PC-3 (cell line): ENCODE measurements around the gene TRNP1. TPM values are rescaled to one million over a fixed set of nuclear protein-coding genes. Genes with fewer than 3 reads are reported as not detected.

Experiments
- ATAC-seq: fragments of 200-7000 bp; cut with Tn5 transposase; 2 replicates; pipeline ENCODE4 v1.9.1; 2020; ENCODE audit warnings: mild to moderate bottlenecking, moderate library complexity
- BruUV-seq: library from RNA; stranded (reverse); fragments of 400-500 nt; replicated peaks from 2 replicates; lab custom pipeline; 2021; lab: Mats Ljungman, UMichigan
- CTCF ChIA-PET: fragments of 300-600 bp; sonication (Branson Sonifier 250); formaldehyde crosslinking; loops from one replicate; lab custom pipeline; 2022; ENCODE audit warnings: antibody characterized with exemption; lab: Charles Lee
- POLR2A ChIA-PET: fragments of 300-600 bp; sonication (Branson Sonifier 250); formaldehyde crosslinking; loops from one replicate; lab custom pipeline; 2022; ENCODE audit warnings: antibody characterized with exemption; ENCODE audit not compliant: unreplicated experiment; lab: Charles Lee
- DNase-seq: peaks from one replicate; pipeline ENCODE4 v3.0.0-alpha.2; 2015
- H2AFZ ChIP-seq: fragments of 300-600 bp; sonication (generic); 2 replicates; pipeline ENCODE4 v1.6.0; 2016; ENCODE audit warnings: antibody characterized with exemption, low read length
- H3F3A ChIP-seq: fragments of 300-600 bp; sonication (generic); one replicate; pipeline ENCODE4 v1.6.0; 2017; ENCODE audit warnings: antibody characterized with exemption, low read length, control low read depth, mild to moderate bottlenecking; ENCODE audit not compliant: unreplicated experiment
- H3K27ac ChIP-seq: fragments of 300-600 bp; sonication (generic); 2 replicates; pipeline ENCODE4 v1.5.1; 2016; ENCODE audit warnings: mild to moderate bottlenecking, low read length
- H3K27me3 ChIP-seq: fragments of 300-600 bp; sonication (generic); 2 replicates; pipeline ENCODE4 v1.6.1; 2016; ENCODE audit warnings: low read length, mixed read lengths
- H3K36me3 ChIP-seq: fragments of 300-600 bp; sonication (generic); 2 replicates; pipeline ENCODE4 v1.6.1; 2016; ENCODE audit warnings: low read depth, mixed run types, low read length, mixed read lengths
- H3K4me1 ChIP-seq: fragments of 300-600 bp; sonication (generic); 2 replicates; pipeline ENCODE4 v1.5.1; 2016; ENCODE audit warnings: low read length; ENCODE audit not compliant: insufficient read depth
- H3K4me2 ChIP-seq: fragments of 300-600 bp; sonication (generic); 2 replicates; pipeline ENCODE4 v1.6.0; 2016; ENCODE audit warnings: low read length
- H3K4me3 ChIP-seq: fragments of 300-600 bp; sonication (generic); 2 replicates; pipeline ENCODE4 v1.5.1; 2016; ENCODE audit warnings: mild to moderate bottlenecking, low read length, mixed read lengths
- H3K79me2 ChIP-seq: fragments of 300-600 bp; sonication (generic); 2 replicates; pipeline ENCODE4 v1.6.1; 2017; ENCODE audit warnings: low read length, mixed read lengths
- H3K9ac ChIP-seq: fragments of 300-600 bp; sonication (generic); 2 replicates; pipeline ENCODE4 v1.6.0; 2016; ENCODE audit warnings: mild to moderate bottlenecking, low read length
- H3K9me2 ChIP-seq: fragments of 300-600 bp; sonication (generic); replicated peaks from 2 replicates; pipeline ENCODE4 v1.6.1; 2016; ENCODE audit warnings: mixed run types, low read length, mixed read lengths
- H3K9me3 ChIP-seq: fragments of 300-600 bp; sonication (generic); 2 replicates; pipeline ENCODE4 v1.6.1; 2016; ENCODE audit warnings: low read length, mixed read lengths
- H4K20me1 ChIP-seq: fragments of 300-600 bp; sonication (generic); 2 replicates; pipeline ENCODE4 v1.6.1; 2016; ENCODE audit warnings: low read length, mixed read lengths
- EZH2 ChIP-seq: fragments of 300-600 bp; sonication (generic); IDR thresholded peaks from one replicate; pipeline ENCODE4 v1.6.1; 2017; ENCODE audit warnings: antibody characterized with exemption, mild to moderate bottlenecking, low read length; ENCODE audit not compliant: unreplicated experiment
- EZH2phosphoT487 ChIP-seq: fragments of 300-600 bp; sonication (generic); IDR thresholded peaks from 2 replicates; pipeline ENCODE4 v1.6.1; 2018; ENCODE audit warnings: mild to moderate bottlenecking, antibody characterized with exemption, low read length, borderline replicate concordance
- intact Hi-C: fragments of 100-400 bp; cut with micrococcal nuclease; formaldehyde crosslinking; loops from 2 replicates; pipeline ENCODE4 v1.9.0; 2023
- total RNA-seq: library from RNA; depleted of rRNA; stranded (reverse); fragments of >200 nt; gene quantifications from 2 replicates; pipeline ENCODE4 v1.2.3, GENCODE V29; 2014
- TF ChIP-seq, protein P1 (sequence below): fragments of 300-600 bp; sonication (generic); conservative IDR thresholded peaks from 2 replicates; pipeline ENCODE4 v1.5.1; 2017; ENCODE audit warnings: antibody characterized with exemption, low read depth, mild to moderate bottlenecking, low read length

The TRNP1 gene
- total RNA-seq, 1 experiment from 2014 or later: 108 TPM

DNA sequence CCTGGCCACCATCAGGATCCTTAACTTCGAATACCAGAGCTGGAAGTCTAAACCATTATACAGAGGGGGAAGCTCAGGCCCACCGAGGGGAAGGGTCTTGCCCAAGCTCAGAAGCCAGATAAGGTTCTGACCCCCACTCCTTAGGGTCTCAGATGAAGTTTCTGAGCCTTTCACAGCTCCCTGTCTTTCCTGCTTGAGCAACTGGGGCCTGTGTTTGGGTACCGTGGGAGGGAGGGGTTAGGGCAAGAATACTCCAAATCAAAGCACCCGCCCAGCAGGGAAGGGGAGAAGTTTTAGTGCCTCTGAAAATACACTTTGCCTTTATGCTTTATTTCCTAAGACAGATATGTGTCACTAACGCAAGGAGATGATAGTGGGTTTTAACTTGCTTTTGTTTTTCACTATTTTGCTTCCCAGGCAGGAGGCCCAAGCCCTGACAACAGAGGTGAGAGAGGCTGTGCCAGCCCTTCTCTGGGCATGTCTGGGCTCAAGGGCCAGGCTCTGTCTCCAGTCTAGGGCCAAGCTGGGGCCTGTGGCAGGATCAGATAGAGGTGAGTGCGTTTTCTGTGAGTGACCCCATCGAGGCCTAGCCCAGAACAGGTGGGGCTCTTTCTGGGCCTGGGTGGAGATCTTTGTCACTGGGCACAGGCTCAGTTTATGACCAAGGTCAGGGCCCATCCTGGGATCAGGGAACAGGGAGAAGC is 39.7 kb downstream of the TRNP1 start:
- H3K9me3 ChIP-seq: no peaks in the 10 kb centered on the region
- ATAC-seq (no peak), DNase-seq (no peak)
- H3K79me2 ChIP-seq: no peaks in the 10 kb centered on the region
- ChIA-PET POLR2A (no interaction called here), CTCF (no interaction called here)
- BruUV-seq: no TSS peak
- H3K36me3 ChIP-seq: no peaks in the 10 kb centered on the region
- H4K20me1 ChIP-seq: no peaks in the 10 kb centered on the region
- H3K9me2 ChIP-seq: no peaks in the 10 kb centered on the region
- H3F3A ChIP-seq: no peaks in the 10 kb centered on the region
- no peak overlapping the region for H3K4me3 ChIP-seq
- H3K27me3 ChIP-seq: no peaks in the 10 kb centered on the region
- H3K4me2 ChIP-seq: no peak overlapping the region
- no peak overlapping the region for H3K9ac ChIP-seq
- TF ChIP-seq EZH2phosphoT487: no peak
- TF ChIP-seq, protein P1, sequence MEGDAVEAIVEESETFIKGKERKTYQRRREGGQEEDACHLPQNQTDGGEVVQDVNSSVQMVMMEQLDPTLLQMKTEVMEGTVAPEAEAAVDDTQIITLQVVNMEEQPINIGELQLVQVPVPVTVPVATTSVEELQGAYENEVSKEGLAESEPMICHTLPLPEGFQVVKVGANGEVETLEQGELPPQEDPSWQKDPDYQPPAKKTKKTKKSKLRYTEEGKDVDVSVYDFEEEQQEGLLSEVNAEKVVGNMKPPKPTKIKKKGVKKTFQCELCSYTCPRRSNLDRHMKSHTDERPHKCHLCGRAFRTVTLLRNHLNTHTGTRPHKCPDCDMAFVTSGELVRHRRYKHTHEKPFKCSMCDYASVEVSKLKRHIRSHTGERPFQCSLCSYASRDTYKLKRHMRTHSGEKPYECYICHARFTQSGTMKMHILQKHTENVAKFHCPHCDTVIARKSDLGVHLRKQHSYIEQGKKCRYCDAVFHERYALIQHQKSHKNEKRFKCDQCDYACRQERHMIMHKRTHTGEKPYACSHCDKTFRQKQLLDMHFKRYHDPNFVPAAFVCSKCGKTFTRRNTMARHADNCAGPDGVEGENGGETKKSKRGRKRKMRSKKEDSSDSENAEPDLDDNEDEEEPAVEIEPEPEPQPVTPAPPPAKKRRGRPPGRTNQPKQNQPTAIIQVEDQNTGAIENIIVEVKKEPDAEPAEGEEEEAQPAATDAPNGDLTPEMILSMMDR: no peak
- TF ChIP-seq EZH2: no peak
- peaks cover 16% of the 10 kb centered on the region for H3K4me1 ChIP-seq
- intact Hi-C loops: no loop called here
- H2AFZ ChIP-seq: no peak overlapping the region
- H3K27ac ChIP-seq: no peak overlapping the region

DNA sequence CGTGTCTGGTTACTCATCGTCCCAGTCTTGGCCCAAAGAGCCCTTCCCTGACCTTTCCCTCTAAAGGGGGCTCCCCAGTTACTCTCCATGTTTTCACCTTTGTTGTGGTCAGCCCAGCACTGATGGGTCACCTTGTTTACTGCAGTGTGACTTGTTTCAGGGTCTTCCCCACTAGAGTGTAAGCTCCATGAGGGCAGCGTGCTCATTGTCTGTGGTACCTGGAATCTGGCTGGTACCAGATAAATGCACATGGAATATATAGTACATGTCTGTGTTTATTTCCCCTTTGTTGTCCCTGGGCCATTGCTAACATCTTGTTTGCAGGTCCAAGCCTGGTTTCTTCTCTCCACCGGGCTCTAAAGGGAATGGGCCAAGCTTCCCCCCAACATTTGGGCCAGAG is 41.9 kb downstream of the TRNP1 start:
- ATAC-seq (no peak), DNase-seq (no peak)
- no peaks in the 10 kb centered on the region for H4K20me1 ChIP-seq
- H3K79me2 ChIP-seq: no peaks in the 10 kb centered on the region
- no peak overlapping the region for H3K27ac ChIP-seq
- TF ChIP-seq, protein P1: no peak
- TF ChIP-seq EZH2phosphoT487 (no peak), EZH2 (no peak)
- no peaks in the 10 kb centered on the region for H3K36me3 ChIP-seq
- no peak overlapping the region for H3K4me2 ChIP-seq
- peaks cover 16% of the 10 kb centered on the region for H3K4me1 ChIP-seq
- intact Hi-C loops: no loop called here
- no peaks in the 10 kb centered on the region for H3K27me3 ChIP-seq
- no peak overlapping the region for H2AFZ ChIP-seq
- H3K9me2 ChIP-seq: no peaks in the 10 kb centered on the region
- H3K4me3 ChIP-seq: no peak overlapping the region
- CTCF ChIA-PET: no interaction called here
- no TSS peak for BruUV-seq
- H3K9me3 ChIP-seq: no peaks in the 10 kb centered on the region
- no peaks in the 10 kb centered on the region for H3F3A ChIP-seq
- H3K9ac ChIP-seq: no peak overlapping the region
- POLR2A ChIA-PET: no interaction called here

DNA sequence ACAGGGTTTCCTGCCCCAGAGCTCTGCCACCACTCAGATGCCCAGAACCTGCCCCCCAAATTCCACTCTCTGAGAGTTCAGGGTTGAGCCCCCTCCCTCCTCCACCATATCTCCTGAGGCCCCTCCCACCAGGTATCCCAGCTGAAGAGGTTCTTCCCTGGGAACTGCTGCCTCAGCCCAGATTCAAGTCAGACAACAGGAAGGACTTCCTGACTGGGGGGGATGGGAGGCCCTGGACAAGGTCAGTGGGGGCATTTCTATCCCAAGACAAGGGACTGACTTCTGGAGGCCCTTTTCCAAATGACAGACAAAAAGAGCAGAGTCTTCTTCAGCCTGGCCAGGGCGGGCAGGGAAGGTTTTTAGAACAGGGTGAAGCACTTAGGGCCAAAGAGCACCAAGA is 43.2 kb downstream of the TRNP1 start:
- Histone ChIP-seq H3K9me2 (no peaks in the 10 kb centered on the region), H3F3A (no peaks in the 10 kb centered on the region), H3K4me1 (peaks cover 5% of the 10 kb centered on the region), H2AFZ (no peak overlapping the region), H3K27ac (no peak overlapping the region), H3K36me3 (no peaks in the 10 kb centered on the region), H3K4me3 (no peak overlapping the region), H3K27me3 (no peaks in the 10 kb centered on the region), H3K79me2 (no peaks in the 10 kb centered on the region), H3K9ac (no peak overlapping the region), H3K4me2 (no peak overlapping the region), H4K20me1 (no peaks in the 10 kb centered on the region), H3K9me3 (no peaks in the 10 kb centered on the region)
- BruUV-seq: no TSS peak
- TF ChIP-seq, protein P1: no peak
- TF ChIP-seq EZH2phosphoT487: no peak
- no peak for TF ChIP-seq EZH2
- CTCF ChIA-PET: interaction anchor here (1.4 kb wide), 1 partner anchor 9 kb away, joined by 3 read pairs; no protein-coding TSS in a partner anchor
- DNase-seq (no peak), ATAC-seq (no peak)
- intact Hi-C loops: no loop called here
- POLR2A ChIA-PET: no interaction called here
